HG03521 (cell line): ENCODE data around the gene CRTAC1.

ENCODE experiments used
- ATAC-seq: cut with Tn5 transposase; IDR thresholded peaks from one replicate; pipeline ENCODE4 v1.9.1; 2021; ENCODE audit warnings: mild to moderate bottlenecking, moderate library complexity; ENCODE audit not compliant: unreplicated experiment

CRTAC1 gene

DNA sequence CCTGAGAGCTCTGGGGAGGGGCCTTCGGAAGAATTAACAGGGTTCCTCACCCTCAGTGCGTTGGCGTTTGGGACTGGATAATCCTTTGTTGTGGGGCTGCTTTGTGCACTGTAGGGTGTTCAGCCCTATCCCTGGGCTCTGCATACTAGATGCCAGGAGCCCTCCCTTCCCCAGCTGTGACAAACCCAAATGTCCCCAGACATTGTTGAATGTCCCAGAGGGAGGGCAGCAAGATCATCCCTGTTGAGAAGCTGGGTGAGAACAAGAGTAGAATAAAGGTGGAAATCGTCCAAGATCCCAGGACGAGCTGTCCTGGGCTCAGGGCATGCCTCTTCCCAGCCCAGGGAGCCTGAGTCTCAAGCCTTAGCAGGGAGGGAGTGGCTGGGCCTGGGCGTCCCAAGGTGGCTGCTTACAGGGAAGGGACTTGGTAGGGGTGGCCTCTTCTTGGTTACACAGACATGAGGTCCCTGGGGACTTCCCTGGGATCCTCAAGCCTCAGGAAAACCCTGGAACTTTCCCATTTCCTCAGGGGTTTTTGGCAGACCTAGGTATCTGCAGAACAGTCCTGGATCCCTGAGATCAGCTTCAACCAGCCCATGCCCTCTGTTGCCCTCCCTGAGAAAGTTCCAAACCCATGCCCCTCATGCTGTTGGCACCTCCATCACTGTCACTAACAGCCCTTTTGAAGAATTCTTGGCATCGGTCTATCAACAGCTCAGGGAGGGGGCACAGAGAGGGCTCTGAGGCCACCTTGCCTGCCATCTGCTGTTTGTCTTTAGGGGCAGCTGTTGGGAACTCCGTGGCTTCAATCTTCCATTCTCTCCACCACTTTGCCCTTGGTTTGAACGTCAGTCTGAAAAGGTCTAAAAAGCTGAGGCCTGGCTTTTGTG lies 127.0 kb downstream of the CRTAC1 start:
- ATAC-seq = no peak

DNA sequence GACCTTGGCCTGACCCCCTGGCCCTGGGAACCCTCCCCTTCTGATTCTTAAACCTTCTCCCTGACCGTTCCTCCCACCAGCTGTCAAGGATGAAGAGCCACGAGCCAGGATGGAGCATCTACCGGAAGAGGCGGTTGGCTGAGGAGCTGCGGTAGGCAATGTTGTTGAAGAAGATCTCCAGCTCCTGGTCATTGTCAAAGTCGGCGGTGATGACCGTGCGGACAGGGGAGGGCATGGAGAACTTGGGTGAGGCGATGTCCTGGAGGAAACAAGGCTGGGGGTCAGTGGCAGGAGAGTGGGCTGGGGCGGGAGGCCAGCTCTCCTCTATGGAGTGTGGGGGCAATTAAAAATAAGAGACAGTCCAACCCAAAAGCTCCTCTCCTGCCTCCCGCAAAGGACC lies 129.0 kb downstream of the CRTAC1 start:
- no peak for ATAC-seq

DNA sequence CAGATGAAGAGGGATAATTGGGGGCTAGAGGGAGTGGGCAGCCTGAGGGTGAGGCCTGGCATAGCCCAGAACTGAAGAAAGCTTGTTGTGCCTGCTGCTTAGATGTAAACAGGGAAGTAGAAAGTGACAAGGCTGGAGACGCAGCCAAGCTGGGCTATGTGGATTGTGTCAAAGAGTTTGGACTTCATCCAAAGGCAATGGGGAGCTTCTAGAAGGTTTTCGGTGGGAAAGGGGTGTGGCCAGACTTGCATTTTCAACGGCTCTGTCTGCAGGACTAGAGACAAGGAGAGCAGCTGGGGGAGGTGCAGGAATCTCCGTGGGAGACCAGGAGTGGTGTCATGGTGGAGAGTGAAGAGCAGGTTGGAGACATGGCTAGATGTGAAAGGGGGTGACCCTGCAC lies 132.0 kb downstream of the CRTAC1 start:
- no peak for ATAC-seq

DNA sequence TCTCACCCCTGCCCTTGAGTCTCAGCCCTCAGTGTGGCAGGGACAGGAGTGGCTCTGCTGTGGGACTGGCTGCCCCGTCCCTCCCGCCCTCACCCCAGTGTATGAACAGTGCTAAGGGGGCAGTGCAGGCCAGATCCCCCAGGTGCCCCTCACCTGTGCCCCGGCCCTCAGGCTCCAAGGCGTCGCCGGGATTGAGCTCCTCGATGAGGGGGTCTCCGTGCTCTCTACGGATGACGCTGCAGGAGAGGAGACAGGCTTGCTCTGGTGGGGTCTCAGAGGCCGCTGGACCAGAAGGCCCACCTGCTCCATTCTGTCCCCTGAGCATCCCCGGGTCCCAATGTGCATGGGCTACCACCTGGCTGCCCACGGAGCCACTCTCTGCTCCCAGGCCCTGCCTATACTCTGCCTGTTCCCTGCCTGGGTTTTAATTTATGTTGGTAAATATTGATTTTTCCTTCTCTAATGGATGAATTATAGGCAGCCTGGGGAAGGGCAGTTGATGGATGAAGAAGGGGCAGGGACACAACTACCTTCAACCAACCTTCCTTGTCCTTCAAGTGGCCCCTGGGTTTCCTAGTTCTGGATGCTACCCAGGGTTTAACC lies 133.6 kb downstream of the CRTAC1 start:
- no peak for ATAC-seq

DNA sequence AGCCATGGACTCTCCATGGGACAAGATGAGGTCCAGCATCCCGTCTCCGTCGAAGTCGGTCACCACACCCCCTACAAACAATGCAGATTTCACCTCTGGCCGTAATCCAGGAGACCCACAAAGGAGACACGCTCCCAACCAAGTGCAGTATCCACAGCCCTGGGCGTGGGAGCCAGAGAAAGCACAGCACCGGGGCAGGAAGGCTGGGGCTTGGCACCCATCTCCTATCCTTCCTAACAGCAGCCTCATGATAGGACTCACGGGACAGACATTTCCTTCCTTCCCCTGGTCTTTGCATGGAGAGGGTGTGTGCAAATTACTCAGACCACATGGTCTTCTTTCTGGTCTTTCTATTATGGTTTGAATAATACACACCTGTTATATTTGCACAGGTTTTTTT lies 134.5 kb downstream of the CRTAC1 start:
- ATAC-seq = no peak

DNA sequence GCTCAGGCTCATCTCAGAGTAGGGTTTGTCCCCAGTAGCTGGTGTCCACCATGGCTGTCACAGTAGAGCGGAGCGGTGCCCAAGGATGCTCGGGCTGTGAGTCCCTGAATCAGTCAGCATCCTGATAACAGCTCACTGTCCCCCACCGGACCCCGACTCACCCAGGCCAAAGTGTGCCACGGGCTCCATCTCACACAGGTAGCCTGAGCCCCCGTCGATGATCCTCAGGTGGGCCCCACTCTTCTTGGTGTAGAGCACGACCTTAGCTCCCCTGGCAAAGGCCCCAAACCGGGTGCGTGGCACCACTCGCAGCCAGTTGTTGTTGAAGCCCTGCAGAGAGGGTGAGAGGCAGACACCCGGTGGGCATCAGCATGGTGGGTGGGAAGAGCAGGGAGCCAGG lies 135.3 kb downstream of the CRTAC1 start:
- ATAC-seq = no peak

DNA sequence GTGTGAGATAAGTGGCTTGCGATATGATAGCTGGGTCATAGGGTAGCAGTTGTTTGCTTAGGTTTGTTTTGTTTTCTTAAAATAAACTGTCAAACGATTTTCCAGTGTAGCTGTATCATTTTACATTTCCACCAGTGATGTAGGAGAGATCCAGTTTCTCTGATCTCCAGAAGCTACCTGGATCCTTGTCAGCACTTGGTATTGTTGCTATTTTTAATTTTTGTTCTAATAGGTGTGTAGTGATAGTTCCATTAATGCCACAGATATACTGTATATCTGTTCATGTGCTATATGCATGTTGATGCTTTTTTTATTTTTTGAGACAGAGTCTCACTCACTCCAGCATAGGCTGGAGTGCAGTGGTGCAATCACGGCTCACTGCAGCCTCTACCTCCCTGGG lies 136.3 kb downstream of the CRTAC1 start:
- ATAC-seq = no peak

DNA sequence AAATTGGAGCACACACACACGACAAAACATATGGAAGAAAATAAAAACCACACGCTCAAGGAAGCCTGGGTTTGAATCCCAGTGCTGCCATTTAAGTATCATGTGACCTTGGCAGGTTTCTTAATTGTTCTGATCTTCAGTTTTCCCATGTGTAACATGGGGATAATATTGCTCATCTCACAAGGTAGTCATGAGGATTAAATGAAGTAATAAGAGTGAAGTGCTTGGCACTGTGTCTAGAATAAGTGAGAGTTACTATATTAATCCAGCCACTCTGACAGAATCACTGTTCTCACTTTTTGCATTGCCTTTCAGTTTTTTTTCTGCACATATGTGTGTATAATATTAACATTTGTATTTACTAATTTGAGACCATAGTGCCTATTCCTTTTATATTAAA lies 137.5 kb downstream of the CRTAC1 start:
- no peak for ATAC-seq

DNA sequence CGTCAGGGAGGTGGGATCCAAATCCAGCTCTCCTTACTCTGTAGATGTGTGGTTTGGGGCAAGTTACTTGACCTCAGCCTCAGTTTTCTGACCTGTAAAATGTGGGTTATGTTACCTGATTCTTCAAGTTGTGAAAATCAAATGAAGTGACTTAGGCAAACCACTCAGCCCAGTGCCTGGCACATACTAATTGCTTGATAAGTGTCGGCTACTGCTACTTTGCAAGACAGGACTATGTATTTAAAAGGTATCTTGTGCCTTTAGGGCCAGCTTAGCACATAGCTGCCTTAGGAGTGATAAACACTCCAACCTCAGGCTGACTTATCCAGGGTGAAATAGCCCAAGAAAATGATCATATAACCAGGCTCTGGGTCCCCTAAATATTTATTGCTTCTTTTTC lies 137.9 kb downstream of the CRTAC1 start:
- no peak for ATAC-seq

DNA sequence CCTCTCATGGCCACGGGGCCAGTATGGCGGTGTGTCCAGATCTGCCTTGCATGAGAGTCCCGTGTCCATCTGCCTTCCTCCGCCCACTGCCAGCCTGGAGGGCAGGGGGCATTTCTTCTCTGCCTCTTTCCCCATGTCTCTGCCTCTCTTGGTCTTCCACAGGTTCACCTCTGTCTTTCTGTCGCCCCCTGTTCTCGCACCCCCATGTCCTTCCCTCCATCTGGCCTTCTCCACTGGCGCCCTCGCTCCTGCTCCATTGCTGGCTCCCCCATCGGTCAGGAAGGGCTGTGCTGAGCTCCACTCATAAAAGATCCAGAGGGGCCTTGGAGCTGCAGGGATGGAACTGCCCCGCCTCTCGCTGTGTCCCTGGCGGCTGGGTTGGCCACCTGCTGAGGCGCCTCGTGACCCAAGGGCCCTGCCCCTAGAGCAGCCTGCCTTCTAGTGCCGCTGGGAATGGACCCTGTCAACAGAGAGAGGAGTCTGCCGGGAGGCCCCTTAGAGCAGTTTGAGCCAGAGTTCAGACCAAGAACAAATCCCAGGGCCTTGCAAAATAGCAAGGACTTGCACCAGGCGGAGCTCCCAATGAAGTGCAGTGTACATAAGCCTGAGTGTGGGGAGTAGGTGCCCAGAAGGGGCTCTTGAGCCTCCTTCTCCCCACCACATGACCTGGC lies 138.8 kb downstream of the CRTAC1 start:
- ATAC-seq = no peak

DNA sequence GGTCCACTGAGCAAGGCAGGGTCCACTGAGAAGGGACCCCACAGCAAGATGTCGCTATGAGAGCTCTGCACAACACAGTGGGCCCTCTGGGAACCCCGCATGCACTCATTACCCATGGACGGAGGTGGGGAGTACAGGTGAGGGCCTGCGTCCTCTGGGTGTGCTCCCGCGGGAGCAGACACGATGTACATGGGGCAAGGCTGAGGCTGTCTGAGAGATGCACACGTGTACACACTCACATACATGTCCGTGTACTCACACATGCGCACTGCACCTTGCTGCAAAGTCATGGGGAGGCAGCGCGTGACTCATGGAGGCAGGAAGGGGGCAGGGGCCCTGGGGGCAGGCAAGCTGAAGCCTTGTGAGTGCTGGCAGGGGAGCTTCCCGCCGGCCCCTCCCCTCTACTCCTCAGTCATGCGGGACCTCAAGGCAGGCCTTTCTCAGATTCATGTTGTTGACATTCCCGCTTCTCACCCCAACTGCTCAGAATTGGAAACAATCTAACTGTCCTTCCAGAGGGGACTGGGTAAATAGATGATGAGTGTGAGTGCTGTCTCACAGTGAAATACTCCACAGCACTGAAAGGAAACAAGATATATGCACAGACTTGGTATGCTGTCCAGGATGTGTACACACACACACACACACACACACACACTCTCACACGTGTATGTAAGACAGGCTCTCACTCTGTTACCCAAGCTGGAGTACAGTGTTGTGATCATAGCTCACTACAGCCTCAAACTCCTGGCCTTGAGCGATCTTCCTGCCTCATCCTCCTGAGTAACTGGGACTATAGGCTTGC lies 140.8 kb downstream of the CRTAC1 start:
- ATAC-seq = no peak

DNA sequence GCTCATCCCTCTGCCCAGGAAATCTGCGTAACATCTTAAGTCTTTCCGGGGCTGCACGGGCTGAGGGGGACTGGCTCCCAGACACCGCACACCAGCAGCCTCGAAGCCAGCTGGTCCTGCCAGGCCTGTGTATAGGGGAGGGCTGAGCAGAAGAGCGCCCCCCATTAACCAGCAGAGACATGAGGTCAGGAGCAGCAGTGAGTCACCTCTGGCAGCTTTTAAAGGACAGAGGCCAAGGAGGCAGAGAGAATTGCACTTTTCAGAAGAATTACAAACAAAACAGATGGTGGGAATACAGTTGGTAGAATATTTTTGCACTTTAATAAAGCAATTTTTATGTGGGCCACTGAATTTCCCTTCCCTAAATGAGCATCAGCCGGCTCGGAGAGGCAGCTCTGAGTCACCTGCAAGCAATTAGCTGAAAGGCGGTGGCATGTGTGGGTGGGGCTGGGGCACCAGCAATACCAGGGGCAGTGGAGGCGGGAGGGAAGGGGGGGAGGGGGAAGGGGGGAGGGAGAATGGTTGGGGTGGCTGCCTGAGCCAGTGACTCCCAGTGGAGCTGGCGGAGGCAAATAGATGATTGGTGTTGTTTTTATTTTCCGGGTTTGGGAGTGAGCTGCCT lies 141.7 kb downstream of the CRTAC1 start:
- ATAC-seq = no peak

DNA sequence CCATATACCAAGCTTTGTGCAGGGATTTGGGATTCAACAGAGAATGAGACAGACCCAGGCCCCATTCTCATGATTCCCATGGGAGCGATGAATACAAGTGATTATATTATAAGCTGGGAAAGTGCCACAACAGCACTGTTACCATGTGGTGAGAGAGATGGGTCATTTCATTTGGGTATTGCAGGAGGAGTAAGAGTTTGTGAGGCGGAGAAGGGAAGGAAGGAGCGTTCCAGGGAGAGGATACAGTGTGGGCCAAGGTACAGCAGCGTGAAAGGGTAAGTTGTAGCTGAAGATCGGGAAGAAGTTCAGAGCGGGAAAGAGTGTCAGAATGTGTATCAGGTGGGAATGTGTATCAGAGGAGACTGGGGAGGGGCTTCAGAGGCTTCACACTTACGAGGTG lies 142.3 kb downstream of the CRTAC1 start:
- no peak for ATAC-seq

DNA sequence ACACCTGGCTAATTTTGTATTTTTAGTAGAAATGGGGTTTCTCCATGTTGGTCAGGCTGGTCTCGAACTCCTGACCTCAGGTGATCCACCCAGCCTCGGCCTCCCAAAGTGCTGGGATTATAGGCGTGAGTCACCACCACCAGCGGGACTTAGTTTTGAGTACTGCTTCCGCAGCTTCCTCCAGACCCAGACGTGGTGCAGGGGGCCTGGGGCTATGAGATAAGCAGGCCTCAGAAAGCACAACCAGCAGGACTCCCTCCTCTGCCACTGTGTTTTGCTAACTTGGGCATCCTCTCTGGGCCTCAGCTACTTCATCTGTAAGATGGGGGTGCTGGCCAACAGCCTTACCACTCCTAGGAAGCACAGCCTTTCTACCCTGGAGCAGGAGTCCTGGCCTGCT lies 143.0 kb downstream of the CRTAC1 start:
- ATAC-seq = no peak

DNA sequence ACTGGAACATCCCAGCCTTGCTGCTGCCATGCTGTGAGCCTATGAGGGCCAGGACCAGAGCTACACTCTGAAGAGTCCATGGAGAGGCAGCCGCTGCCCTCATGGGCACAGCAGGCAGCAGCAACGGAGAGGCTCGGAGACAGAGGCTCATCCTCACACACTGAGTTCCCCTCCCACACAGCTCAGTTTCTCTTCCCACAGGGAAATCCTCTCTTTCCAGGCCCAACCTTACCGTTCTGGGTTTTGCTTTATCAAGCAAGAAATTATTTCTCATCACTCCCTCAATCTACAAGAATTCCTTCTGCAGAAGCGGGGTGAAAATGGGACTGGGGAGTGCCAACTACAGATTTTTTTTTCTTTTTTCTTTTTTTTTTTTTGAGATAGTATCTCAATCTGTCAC lies 144.1 kb downstream of the CRTAC1 start:
- ATAC-seq = no peak

DNA sequence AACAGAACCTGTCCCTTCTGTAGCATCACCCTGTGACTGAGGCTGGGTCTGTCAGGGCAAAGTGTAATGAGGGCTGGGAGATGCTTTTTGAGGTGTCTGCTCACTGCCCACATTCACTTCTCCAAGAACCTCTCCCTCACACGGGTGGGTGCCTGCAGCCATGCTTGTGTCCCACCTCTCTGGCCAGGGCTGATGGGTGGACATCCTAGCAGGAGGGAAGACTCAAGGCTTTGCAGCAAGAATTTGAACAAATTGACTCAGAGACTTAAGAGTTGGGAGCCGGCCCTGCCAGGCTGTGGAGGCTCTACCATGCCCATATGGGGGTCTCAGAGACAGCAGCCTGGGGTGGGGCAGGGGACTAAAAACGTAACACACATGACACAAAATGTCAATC lies 147.3 kb downstream of the CRTAC1 start:
- ATAC-seq = no peak

DNA sequence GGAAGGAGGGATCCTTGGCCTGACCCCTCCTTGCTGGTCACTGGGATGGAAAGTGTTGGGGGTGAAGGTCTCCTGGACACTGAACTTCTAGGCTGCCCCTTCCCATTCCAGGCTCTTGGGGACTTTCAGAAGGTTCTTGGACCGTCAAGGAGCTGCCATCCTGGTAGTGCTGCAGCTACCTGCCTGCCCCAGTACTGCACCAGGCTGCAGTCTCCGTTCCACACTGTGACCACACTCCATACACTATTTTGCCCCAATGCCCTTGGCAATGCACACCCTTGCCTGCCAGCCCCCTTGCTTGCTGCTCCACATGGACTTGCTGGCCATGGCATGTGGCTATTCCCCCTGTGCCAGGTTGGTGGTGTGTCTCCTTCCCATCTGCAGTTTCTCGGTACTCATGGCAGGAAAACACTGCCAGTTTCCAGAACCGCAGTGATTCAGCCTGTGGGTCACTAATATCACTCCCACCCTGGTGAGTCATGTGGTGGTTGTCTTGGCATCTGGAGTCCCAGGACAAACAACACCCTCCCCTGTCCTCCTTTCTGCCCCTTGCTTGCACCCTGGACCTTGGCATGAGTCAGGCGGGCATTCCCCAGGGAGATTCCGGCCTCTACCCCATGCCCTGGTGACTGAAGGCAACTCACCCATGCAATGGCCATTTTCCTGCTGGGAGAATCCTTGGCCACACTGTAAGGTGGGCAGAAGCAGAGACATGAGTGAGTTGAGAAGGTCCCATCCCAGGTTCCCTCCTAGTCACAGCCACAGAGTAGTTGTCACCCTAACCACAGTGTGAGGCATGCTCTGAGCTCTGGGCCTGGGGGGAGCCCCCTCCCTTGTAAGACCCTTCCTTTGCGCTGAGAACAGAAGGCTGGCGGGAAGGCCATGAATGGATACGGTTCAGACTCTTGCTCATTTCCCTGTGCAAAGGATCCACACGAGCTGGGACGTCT lies 148.0 kb downstream of the CRTAC1 start:
- no peak for ATAC-seq

DNA sequence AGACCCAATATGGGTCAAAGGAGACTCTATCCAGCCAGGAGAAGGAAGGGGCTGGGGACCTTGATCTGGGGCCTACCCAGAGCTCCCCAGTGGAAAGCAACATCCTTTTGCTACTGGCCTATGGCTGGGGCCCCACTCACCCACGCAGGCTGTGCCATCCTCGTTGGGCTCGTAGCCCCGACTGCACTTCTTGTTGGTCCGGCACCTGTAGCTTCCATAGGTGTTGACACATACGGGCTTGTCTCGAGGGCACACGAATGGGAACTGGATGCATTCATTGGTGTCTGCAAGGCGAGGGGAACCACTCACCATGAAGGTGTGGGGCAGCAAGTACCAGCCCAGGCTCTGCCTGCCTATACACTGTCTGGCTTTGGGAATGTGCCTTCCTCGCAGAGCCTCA lies 150.3 kb downstream of the CRTAC1 start:
- no peak for ATAC-seq

DNA sequence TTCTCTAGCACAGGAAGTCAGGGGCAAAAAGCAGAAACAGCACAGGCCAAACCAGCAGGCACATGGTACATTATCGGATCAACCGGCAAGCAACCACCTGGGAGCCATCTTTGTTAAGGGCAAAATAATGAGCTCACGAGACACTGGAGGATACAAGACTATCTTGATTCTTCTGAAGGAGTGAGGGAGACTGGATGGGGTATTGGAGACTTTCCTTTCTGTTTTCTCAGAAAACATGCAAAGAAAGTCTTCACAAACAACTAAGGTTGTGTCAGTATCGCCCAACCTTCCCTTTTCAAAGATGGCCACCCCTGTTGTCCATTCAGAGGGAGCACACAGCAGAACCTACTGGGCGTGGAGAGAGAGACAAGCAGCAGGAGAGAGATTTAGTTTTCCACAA lies 151.2 kb downstream of the CRTAC1 start:
- ATAC-seq = no peak

DNA sequence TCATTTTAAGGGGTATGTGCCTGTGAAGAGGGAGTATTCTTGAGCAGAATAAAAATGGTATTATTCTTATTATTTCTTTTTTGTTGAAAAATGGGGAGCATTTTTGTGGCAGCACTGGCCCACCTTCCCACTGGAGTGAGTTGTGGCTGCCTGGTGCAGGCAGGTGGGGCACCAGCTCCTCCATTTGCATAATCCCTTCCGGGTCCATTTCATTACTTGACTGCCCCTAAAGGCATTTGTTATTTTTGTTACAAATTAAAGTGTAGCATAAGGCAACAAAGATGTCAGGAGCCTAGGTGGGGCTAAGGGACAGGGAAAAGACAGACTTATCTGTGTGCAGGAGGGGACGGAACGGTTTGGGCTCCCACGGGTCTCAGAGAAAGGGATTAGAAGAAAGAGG lies 154.0 kb downstream of the CRTAC1 start:
- no peak for ATAC-seq
